HepG2 (cell line): ENCODE measurements around the gene COPS7B. TPM values are rescaled to one million over a fixed set of nuclear protein-coding genes. Genes with fewer than 3 reads are reported as not detected.

Experiments used
- CAMTA2 ChIP-seq: sonication (generic); formaldehyde crosslinking; IDR thresholded peaks from 2 replicates; pipeline ENCODE4 v1.4.0; 2020; ENCODE audit warnings: mild to moderate bottlenecking, missing genetic modification reagents, borderline replicate concordance
- KAT2B ChIP-seq: fragments of 150-350 bp; IDR thresholded peaks from 2 replicates; pipeline ENCODE4 v1.6.1; 2014; ENCODE audit warnings: low read depth, low read length, borderline replicate concordance
- MLX ChIP-seq: IDR thresholded peaks from 2 replicates; pipeline ENCODE4 v1.6.1; 2016
- NKX3-1 ChIP-seq: sonication (generic); formaldehyde crosslinking; IDR thresholded peaks from 2 replicates; pipeline ENCODE4 v1.5.0; 2020; ENCODE audit warnings: missing genetic modification reagents
- PRPF4 ChIP-seq: fragments of 200-400 bp; formaldehyde crosslinking; IDR thresholded peaks from 2 replicates; pipeline ENCODE4 v1.6.1; 2016; ENCODE audit warnings: low read length, low read depth; ENCODE audit not compliant: poor library complexity, severe bottlenecking
- SNAI1 ChIP-seq: sonication (generic); formaldehyde crosslinking; IDR thresholded peaks from 2 replicates; pipeline ENCODE4 v1.5.0; 2020; ENCODE audit warnings: mild to moderate bottlenecking, missing genetic modification reagents, borderline replicate concordance
- ZMYM3 ChIP-seq: sonication (generic); formaldehyde crosslinking; IDR thresholded peaks from 2 replicates; pipeline ENCODE4 v1.5.1; 2020; ENCODE audit warnings: mild to moderate bottlenecking, missing genetic modification reagents
- ZNF20 ChIP-seq: sonication (generic); formaldehyde crosslinking; IDR thresholded peaks from 2 replicates; pipeline ENCODE4 v1.4.0; 2020; ENCODE audit warnings: mild to moderate bottlenecking, moderate library complexity, missing genetic modification reagents
- ZNF281 ChIP-seq: sonication (generic); formaldehyde crosslinking; IDR thresholded peaks from 2 replicates; pipeline ENCODE4 v1.4.0; 2020; ENCODE audit warnings: missing genetic modification reagents, borderline replicate concordance
- ZNF569 ChIP-seq: sonication (generic); formaldehyde crosslinking; IDR thresholded peaks from 2 replicates; pipeline ENCODE4 v1.5.0; 2020; ENCODE audit warnings: mild to moderate bottlenecking, missing genetic modification reagents, moderate library complexity, borderline replicate concordance
- ZNF589 ChIP-seq: sonication (generic); formaldehyde crosslinking; conservative IDR thresholded peaks from 2 replicates; pipeline ENCODE4 v1.8.0; 2022; ENCODE audit warnings: mild to moderate bottlenecking, moderate library complexity, missing genetic modification reagents
- ZNF598 ChIP-seq: sonication (generic); formaldehyde crosslinking; IDR thresholded peaks from 2 replicates; pipeline ENCODE4 v1.5.1; 2020; ENCODE audit warnings: mild to moderate bottlenecking, missing genetic modification reagents, borderline replicate concordance
- ZNF788 ChIP-seq: sonication (generic); formaldehyde crosslinking; IDR thresholded peaks from 2 replicates; pipeline ENCODE4 v1.5.0; 2020; ENCODE audit warnings: mild to moderate bottlenecking, missing genetic modification reagents, borderline replicate concordance
- ZNF800 ChIP-seq: sonication (generic); formaldehyde crosslinking; IDR thresholded peaks from 2 replicates; pipeline ENCODE4 v1.4.0; 2020; ENCODE audit warnings: missing genetic modification reagents
- polyA plus RNA-seq, 8 experiments: library from polyadenylated mRNA; depleted of rRNA in 3 of 8; stranded (reverse) in 7 of 8; unstranded in 1 of 8; fragments of >200 nt; fragmentation: Illumina TruSeq in 4 of 8; extraction: Trizol in 4 of 8; gene quantifications; 2 replicates each; pipeline versions ENCODE4 v1.2.1 to v1.2.3, GENCODE V29; 2011 to 2016; ENCODE audit warnings: low read depth in 4 of 8, missing spikeins in 1 of 8, mixed read lengths in 1 of 8; ENCODE audit not compliant: insufficient read depth in 1 of 8
- total RNA-seq, 5 experiments: library from RNA; depleted of rRNA; stranded (reverse); fragments of >200 nt; fragmentation: Illumina TruSeq; extraction: Trizol; gene quantifications; 2 replicates each; pipeline ENCODE4 v1.2.3, GENCODE V29; 2016; ENCODE audit warnings: low read depth in 1 of 5
- TF ChIP-seq, protein P1 (sequence below): sonication (generic); formaldehyde crosslinking; IDR thresholded peaks from 2 replicates; pipeline ENCODE4 v1.8.0; 2022; ENCODE audit warnings: missing genetic modification reagents, low read depth, mild to moderate bottlenecking, borderline replicate concordance
- TF ChIP-seq, protein P2 (sequence below): sonication (generic); formaldehyde crosslinking; IDR thresholded peaks from 2 replicates; pipeline ENCODE4 v1.8.0; 2022; ENCODE audit warnings: missing genetic modification reagents, mild to moderate bottlenecking, moderate library complexity, borderline replicate concordance
- TF ChIP-seq, protein P3 (sequence below): IDR thresholded peaks from 2 replicates; pipeline ENCODE4 v1.6.1; 2016; ENCODE audit warnings: missing biosample characterization, missing genetic modification reagents, low read depth

Gene COPS7B
- total and polyA plus RNA-seq, 2 of the 13 experiments (the other 11 are each of a cell fraction or from before 2014, with no cell fraction given): 30.6 to 62.7 TPM

GRCh38 chr2:231780909-231781797 lies 5.1 kb upstream of the COPS7B start, which contains the start of gene PDE6D (continued):
- TF ChIP-seq, protein P1, sequence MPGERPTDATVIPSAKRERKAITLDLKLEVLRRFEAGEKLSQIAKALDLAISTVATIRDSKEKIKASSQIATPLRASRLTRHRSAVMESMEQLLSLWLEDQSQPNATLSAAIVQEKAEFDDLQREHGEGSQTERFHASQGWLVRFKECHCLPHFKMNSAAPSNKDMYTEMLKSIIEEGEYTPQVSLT (CRISPR knock-in tag): no peak
- TF ChIP-seq ZNF598 (CRISPR knock-in tag): peak; percentile 64; the same call in 1 of the 2 replicates
- TF ChIP-seq, protein P2, sequence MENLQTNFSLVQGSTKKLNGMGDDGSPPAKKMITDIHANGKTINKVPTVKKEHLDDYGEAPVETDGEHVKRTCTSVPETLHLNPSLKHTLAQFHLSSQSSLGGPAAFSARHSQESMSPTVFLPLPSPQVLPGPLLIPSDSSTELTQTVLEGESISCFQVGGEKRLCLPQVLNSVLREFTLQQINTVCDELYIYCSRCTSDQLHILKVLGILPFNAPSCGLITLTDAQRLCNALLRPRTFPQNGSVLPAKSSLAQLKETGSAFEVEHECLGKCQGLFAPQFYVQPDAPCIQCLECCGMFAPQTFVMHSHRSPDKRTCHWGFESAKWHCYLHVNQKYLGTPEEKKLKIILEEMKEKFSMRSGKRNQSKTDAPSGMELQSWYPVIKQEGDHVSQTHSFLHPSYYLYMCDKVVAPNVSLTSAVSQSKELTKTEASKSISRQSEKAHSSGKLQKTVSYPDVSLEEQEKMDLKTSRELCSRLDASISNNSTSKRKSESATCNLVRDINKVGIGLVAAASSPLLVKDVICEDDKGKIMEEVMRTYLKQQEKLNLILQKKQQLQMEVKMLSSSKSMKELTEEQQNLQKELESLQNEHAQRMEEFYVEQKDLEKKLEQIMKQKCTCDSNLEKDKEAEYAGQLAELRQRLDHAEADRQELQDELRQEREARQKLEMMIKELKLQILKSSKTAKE: no peak
- 0 out of 2 replicates have a peak, but pooled peaks have one; percentile 82 for TF ChIP-seq NKX3-1 (CRISPR knock-in tag)
- no peak for TF ChIP-seq PRPF4
- TF ChIP-seq ZNF788: peak; percentile 62; the same call in 1 of the 2 replicates
- TF ChIP-seq ZMYM3 (CRISPR knock-in tag): peak; percentile 71; the same call in 1 of the 2 replicates
- 0 out of 2 replicates have a peak, but pooled peaks have one; percentile 62 for TF ChIP-seq CAMTA2
- no peak; the same call in 1 of the 2 replicates for TF ChIP-seq SNAI1 (CRISPR knock-in tag)
- 0 out of 2 replicates have a peak, but pooled peaks have one; percentile 27 for TF ChIP-seq ZNF800 (CRISPR knock-in tag)
- TF ChIP-seq KAT2B: no peak
- no peak for TF ChIP-seq ZNF20 (CRISPR knock-in tag)
- no peak; the same call in 1 of the 2 replicates for TF ChIP-seq MLX (CRISPR knock-in tag)
- TF ChIP-seq ZNF569 (CRISPR knock-in tag): no peak
- TF ChIP-seq, protein P3, sequence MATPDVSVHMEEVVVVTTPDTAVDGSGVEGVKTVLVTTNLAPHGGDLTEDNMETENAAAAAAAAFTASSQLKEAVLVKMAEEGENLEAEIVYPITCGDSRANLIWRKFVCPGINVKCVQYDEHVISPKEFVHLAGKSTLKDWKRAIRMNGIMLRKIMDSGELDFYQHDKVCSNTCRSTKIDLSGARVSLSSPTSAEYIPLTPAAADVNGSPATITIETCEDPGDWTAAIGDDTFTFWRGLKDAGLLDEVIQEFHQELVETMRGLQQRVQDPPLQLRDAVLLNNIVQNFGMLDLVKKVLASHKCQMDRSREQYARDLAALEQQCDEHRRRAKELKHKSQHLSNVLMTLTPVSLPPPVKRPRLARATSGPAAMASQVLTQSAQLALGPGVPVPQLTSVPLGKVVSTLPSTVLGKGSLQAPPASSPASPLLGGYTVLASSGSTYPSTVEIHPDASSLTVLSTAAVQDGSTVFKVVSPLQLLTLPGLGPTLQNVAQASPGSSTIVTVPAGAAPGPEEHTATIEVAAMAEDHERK (CRISPR knock-in tag): peak; percentile 45; the same call in 1 of the 2 replicates
- TF ChIP-seq ZNF281: 0 out of 2 replicates have a peak, but pooled peaks have one; percentile 11
- peak; percentile 52; the same call in 1 of the 2 replicates for TF ChIP-seq ZNF589 (CRISPR knock-in tag)
